GM13977 (cell line): ENCODE measurements around the gene BCAN.

Experiments used
- DNase-seq: peaks from one replicate; pipeline ENCODE4 v3.0.0; 2012; ENCODE audit warnings: low spot score
- CTCF ChIP-seq: IDR thresholded peaks from 2 replicates; pipeline ENCODE4 v1.5.1; 2012; ENCODE audit warnings: mild to moderate bottlenecking, control low read depth; ENCODE audit not compliant: insufficient read depth; ENCODE audit errors: extremely low read depth, missing control alignments
- in situ Hi-C: fragments of 300-500 bp; cut with MboI; formaldehyde crosslinking; loops from one replicate; pipeline ENCODE4 v1.12.0; 2022; ENCODE audit warnings: low sequenced_read_pairs, low pct_unique_long_range_greater_than_20kb, mixed read lengths, inconsistent platforms; ENCODE audit not compliant: unreplicated experiment

BCAN gene

GRCh38 chr1:156691665-156692440, 49.9 kb downstream of the BCAN start:
- no peak for TF ChIP-seq CTCF
- in situ Hi-C loops: no loop called here
- no peak for DNase-seq

- DNase-seq: no peak
- in situ Hi-C loops: no loop called here
- TF ChIP-seq CTCF: no peak
Measured at GRCh38 chr1:156692441-156692924, 50.6 kb downstream of the BCAN start.

- in situ Hi-C loops: no loop called here
- DNase-seq: no peak
- no peak for TF ChIP-seq CTCF
Measured at GRCh38 chr1:156692925-156693847, 51.3 kb downstream of the BCAN start.

- DNase-seq: no peak
- no peak for TF ChIP-seq CTCF
- in situ Hi-C loops: no loop called here
Measured at GRCh38 chr1:156693848-156694689, 52.2 kb downstream of the BCAN start.

GRCh38 chr1:156694690-156694962, 52.7 kb downstream of the BCAN start:
- TF ChIP-seq CTCF: no peak
- no peak for DNase-seq
- in situ Hi-C loops: no loop called here

- no peak for DNase-seq
- no peak for TF ChIP-seq CTCF
- in situ Hi-C loops: no loop called here
Measured at GRCh38 chr1:156696755-156697154, 54.8 kb downstream of the BCAN start.
